Measurements from ENCODE around the gene ALDH1A2. TPM values are rescaled to one million over a fixed set of nuclear protein-coding genes. Genes with fewer than 3 reads are reported as not detected.
"Not testable (repeated sequence)": the region's sequence is repeated elsewhere in the genome, so short reads cannot be mapped to it uniquely, and the experiment has no call there.

The ALDH1A2 gene
- polyA plus RNA-seq, 4 donors, result 261 to 328 (median 293) TPM

DNA sequence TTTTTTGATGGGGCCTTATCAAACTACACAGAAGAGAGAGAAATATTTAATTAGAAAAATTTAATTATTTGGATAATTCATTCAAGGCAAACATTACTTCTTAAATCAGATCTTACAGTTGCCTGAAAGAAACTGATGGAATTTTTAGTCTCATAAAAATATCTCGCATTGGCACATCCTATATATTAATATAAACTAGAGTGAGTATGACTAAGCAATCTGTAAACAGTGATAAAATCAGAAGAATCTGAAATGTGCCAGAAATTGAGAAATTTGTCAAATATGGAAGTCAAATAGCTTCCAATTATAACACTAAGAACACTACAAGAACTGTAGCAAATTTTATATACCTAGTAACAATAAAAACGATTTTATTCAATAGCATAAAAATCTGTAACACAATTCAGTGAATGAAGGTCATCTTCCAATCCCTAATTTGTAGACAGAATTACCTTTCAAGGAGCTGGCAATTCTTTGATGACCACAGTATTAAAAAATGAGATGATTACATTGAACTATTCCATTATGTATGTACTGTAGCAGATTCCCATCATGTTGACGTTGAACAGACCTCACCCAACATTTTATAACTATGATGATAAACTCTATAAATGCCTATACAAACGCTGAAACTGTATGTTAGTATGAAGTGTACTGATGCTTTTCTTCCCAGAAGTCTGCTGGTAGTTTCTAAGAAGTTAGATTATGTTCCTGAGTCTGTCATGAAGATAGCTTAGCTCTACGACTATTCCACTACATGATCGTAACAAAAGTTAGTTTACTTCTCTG is 63.0 kb downstream of the ALDH1A2 start:
- DNase-seq (ENCODE audit: low read depth in 4 of 4, low spot score in 2 of 4), result no peak

DNA sequence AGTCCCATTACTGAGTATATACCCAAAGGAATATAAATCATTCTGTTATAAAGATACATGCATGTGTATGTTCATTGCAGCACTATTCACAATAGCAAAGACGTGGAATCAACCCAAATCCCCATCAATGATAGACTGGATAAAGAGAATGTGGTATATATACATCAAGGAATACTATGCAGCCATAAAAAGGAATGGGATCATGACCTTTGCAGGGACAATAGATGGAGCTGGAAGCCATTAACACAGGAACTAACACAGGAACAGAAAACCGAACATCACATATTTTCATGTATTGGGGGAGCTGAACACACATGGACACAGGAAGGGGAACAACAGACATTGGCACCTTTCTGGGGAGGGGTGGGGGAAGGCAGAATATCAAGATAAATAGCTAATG is 65.8 kb downstream of the ALDH1A2 start:
- not testable (repeated sequence) for DNase-seq (ENCODE audit: low read depth in 4 of 4, low spot score in 2 of 4)

DNA sequence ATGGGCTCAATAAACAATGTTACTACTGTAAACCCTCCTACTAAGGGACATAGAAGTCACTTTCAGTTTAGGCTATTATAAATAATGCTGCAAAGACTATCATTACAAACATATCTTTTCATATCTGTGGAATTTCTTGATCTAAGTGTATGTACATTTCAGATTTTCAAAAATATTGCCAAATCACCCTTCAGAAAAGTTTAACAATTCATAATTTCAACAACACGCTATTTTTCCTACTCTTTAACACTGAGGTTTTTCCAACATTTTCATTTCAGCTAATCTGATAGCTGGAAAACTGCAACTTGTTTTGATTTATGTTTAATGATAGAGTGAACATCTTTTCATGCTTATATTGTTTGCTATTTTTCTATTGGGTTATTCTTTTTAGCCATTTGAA is 69.0 kb downstream of the ALDH1A2 start:
- DNase-seq (ENCODE audit: low read depth in 4 of 4, low spot score in 2 of 4), result no peak

GRCh38 chr15:57994221-57995049 is 71.1 kb downstream of the ALDH1A2 start:
- DNase-seq (ENCODE audit: low read depth in 4 of 4, low spot score in 2 of 4), result no peak

DNA sequence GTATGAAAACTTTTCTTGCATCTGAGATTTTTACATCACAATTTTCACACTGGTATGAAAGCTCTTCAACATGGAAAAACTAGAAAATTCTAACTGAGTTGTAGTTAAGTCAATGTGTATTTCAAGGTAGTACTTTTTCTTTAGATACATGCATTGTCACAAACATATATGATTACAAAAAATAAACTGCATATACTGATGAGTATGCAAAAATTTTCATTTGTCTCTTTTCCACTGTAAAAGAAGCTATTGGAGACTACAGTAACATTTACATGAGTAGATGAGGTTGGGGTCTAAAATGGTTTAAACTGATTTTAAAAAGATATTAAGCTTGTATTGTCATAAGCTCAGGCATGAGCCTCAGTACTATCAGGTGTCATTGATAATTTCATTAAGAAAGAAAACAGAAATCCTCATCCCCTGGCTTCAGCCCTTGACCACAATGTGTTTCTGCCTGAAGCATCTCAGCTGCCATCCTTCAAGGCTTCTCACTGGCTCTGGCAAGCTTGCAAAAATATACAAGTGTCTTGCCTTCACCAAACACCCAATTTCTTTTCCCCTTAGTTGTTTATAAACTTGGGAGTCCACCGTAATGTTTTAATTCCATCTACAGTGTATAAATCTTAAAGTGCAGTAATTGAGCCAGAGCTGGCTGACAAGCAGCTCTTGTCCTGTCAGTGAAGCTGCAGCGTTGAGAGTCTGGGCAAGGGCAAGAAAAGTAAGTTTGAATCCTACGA is 71.9 kb downstream of the ALDH1A2 start:
- no peak for DNase-seq (ENCODE audit: low read depth in 4 of 4, low spot score in 2 of 4)

- DNase-seq (ENCODE audit: low read depth in 4 of 4, low spot score in 2 of 4), result no peak
These were observed 72.7 kb downstream of the ALDH1A2 start for GRCh38 chr15:57992761-57993355.

DNA sequence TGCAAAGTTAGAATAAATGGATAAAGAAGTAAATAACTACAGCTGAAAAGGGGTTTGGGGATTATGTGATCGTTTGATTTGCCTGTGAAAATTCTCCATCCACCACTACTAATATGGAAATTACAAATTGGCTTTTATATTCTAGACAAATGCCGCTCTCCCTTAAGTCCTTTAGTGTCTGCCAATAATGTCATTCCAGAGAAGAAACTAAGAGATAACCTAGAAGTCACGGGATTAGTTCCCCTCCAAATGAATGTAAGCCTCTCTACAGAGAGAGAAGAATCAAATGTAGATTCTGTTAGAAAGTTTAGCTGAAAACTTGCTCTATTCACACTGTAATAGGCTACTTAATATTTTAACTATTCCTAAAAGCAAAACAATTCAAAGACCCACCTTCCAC is 92.0 kb downstream of the ALDH1A2 start:
- DNase-seq (ENCODE audit: low read depth in 4 of 4, low spot score in 2 of 4), result no peak

GRCh38 chr15:57972864-57973263 is 92.6 kb downstream of the ALDH1A2 start:
- no peak for DNase-seq (ENCODE audit: low read depth in 4 of 4, low spot score in 2 of 4)

GRCh38 chr15:57969996-57970395 is 95.5 kb downstream of the ALDH1A2 start:
- DNase-seq (ENCODE audit: low read depth in 4 of 4, low spot score in 2 of 4), result no peak

DNA sequence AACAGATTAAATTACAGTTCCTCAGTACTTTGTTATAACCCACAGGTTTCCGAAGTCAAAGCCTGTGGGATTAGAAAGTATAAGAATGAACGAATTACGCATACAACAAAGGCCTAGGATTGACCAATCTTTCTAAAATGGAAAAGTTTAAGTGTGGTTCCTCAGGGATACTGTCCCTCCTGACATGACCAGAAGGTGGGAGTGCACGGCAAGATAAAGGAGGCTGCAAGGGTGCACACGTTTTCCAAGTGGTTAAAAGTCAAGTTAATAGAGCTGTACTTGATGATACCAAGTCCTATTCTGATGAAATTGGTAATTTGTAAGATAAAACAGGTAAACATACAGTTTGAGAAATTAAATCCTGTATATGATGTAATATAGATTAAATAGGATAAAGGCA is 96.2 kb downstream of the ALDH1A2 start:
- no peak for DNase-seq (ENCODE audit: low read depth in 4 of 4, low spot score in 2 of 4)

DNA sequence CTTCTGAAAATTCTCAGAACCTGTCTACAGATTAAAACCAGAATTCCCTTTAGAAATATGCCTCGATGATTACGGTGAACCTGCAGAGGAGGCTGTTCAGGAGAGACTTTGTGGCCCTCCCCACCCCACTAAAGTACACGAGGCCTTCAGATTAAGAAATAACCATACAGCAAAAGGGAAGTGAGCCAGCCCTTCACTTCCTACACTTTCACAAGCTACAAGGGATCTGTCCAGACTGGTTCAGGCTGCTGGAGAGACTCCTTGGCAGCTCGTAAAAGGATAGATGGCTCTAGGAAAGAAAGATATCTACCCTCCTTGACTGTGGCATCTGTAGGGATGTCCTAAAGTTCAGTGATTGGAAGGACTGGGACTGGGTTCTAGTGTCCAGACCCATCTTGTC is 102.6 kb downstream of the ALDH1A2 start:
- DNase-seq (ENCODE audit: low read depth in 4 of 4, low spot score in 2 of 4), result no peak

DNA sequence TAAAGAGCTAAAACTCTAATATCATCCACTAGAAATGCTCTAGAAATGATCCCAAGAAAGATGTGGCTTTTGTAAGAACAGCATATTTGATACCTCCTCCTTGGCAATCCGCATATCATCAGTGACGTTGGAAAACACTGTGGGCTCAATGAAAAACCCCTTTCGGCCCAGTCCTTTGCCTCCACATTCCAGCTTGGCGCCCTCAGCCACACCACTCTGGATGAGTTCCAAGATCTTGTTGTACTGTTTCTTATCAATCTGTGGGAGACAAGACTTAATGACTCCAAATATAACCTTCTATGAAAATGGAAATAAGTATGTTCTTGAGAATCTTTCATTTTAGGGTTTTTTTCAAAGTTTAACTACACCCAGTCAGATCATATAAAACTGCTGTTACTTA is 103.6 kb downstream of the ALDH1A2 start:
- DNase-seq (ENCODE audit: low read depth in 4 of 4, low spot score in 2 of 4), result no peak

DNA sequence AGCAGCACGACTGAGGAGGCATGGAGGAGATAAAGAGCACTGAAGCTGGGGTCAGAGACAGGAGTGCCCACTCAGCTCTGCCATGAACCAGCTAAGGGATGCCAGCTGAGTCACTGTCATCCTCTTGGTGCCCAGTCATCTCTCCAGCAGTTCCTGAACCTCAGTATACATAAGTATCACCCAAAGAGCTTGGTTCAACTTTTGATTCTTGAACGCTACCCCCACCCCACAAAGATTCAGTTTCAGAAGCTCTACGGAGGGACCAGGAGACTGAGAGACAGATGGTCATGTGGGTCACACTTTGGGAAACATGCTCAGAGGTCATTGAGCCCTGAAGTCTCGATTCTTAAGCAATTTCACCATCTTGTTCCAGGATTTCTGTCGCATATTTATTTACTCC is 108.4 kb downstream of the ALDH1A2 start:
- DNase-seq (ENCODE audit: low read depth in 4 of 4, low spot score in 2 of 4), result no peak

DNA sequence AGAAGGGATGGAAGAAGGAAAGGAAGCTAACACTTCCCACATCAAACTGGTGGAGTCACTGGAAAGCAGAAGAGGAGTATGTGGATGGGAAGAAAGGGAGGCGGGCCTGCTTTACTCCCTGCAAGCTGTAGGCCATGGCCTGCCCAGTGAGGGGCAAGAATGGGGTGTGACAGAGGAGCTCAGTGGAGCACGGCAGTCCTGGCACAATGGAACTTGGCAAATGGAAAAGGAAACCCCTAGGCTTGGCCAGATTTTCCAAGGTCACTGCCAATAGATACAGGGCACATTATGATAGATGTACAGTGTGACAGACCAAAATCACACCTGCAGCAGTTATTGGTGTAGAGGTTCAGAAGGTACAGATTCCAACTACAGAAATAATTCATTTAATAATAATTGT is 111.6 kb downstream of the ALDH1A2 start:
- DNase-seq (ENCODE audit: low read depth in 4 of 4, low spot score in 2 of 4), result no peak

- DNase-seq (ENCODE audit: low read depth in 4 of 4, low spot score in 2 of 4), result no peak
These were observed 114.1 kb downstream of the ALDH1A2 start for GRCh38 chr15:57951328-57951932.

GRCh38 chr15:57950381-57950946 is 115.0 kb downstream of the ALDH1A2 start:
- DNase-seq (ENCODE audit: low read depth in 4 of 4, low spot score in 2 of 4), result no peak

- DNase-seq (ENCODE audit: low read depth in 4 of 4, low spot score in 2 of 4), result peak; percentile 24 to 41 (median 38)
These were observed 116.1 kb downstream of the ALDH1A2 start for GRCh38 chr15:57949374-57949943.

DNA sequence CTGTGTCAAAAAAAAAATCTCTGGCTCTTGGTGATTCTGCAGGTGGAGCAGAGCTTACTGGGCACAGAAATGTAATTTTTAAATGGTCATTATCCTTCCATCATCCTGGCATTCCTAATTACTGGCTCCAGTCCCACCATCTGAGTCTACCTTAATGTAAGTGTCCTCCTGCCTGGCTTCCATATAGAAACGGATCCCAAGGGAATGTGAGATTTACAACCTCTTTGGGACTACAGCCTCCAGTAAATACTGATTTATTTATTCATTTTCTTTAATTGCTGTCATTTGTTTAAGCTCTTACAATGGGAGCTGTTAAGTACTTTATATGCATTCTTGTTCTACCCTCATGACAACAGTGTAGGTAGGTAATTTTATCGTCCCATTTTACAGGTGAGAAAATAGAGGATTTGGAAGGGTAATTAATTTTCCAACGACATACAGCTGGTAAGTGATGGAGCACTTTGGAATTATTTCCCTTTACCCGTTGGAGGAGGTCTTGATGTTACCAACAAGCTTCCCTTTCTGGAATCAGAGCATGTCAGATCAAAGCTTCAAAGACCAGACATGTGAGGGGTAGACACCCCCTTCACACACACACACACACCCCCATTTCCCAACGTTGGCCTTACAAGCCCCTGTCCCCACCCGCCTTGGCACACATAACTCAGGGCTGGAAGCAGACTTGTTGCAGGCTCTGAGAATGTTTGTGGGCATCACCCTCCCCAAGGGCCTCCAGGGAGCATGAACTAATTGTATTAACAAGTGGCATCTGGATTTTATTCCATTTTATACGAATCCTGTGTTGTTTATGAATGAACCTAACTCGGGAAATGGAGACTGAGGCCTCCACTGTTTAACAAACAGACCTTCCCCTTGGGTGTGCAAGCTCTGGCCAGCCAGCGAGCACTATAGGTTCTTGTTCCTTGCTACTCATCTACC is 116.9 kb downstream of the ALDH1A2 start:
- DNase-seq (ENCODE audit: low read depth in 4 of 4, low spot score in 2 of 4), result no peak

GRCh38 chr15:57947781-57948180 is 117.7 kb downstream of the ALDH1A2 start:
- DNase-seq (ENCODE audit: low read depth in 4 of 4, low spot score in 2 of 4), result no peak
